ENCODE data around the gene RAB3IP. TPM values are rescaled to one million over a fixed set of nuclear protein-coding genes. Genes with fewer than 3 reads are reported as not detected.

The RAB3IP gene, protein sequence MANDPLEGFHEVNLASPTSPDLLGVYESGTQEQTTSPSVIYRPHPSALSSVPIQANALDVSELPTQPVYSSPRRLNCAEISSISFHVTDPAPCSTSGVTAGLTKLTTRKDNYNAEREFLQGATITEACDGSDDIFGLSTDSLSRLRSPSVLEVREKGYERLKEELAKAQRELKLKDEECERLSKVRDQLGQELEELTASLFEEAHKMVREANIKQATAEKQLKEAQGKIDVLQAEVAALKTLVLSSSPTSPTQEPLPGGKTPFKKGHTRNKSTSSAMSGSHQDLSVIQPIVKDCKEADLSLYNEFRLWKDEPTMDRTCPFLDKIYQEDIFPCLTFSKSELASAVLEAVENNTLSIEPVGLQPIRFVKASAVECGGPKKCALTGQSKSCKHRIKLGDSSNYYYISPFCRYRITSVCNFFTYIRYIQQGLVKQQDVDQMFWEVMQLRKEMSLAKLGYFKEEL
- total RNA-seq (2014; rRNA removed; shearing (Covaris generic)) = 9.0 and 9.1 TPM in 2 replicates

DNA sequence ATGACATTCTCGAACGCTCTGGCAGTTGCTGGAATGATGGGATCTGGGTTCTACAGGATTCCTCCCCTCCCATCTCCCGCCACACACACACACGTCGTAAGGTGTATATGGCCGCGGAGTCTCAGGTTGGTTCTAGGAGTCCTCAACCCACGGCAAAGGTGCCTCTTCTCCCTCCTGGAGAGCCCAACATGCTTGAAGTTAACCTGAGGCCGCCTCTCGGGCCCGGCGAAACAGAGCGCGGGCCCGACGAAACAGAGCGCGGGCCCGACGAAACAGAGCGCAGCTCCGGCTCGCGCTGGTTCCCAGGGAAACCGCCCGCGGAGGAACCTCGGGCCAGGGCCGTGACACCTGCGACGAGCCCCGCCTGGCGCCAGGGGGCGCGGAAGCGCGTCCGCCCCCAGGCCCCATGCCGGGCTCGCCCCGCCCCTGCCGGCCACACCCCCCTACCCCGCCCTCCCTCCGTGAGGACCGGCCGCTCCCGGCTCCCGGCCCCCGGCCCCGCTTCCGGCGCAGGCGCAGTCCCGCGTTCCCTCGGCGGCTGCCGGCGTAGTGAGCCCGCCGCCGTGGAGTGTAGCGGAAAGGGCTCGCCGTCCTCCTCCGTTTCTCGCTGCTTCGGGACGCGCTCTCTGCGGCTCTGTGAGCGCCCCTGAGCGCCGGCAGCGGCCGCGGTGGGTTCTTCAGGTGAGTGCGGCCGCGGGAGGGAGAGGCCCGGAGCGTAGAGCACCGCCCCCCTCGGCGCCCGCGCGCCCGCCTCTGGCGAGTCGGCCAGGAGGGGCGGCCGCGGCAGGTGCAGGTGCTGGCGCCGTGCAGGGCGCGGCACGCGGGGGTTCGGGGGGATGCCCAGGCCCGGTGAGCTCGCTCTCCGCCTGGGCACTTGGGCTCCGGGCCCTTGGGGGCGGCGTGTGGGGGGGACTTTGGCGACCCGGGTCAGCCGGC, at the start of gene RAB3IP:
Gene RAB3IP (plus strand): TSS at position 510 of the 936 bp plus-strand sequence. CDS start 16,549 bp downstream, outside the sequence.
- DNase-seq (ENCODE audit: low spot score) = peak; percentile 61

DNA sequence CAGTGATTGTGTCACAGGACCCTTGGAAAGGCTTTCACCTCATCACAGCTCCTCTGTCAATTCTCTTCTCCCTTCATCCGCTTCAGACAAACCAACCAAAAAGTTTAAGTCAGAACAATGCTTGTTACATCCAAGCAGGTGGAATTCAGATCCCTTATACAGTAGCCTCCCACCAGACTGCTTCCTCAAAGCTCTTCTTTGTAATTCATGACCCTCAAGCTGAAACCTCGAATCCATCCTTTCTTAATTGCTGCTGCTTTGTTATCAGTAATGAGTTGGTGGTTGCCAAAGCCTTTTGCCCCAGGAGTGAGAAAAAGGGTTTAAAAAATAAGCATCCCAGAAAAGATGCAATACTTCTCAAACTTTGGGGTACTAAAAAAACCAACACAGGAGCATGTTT, 49.0 kb upstream of the RAB3IP start:
- no peak for DNase-seq (ENCODE audit: low spot score)

DNA sequence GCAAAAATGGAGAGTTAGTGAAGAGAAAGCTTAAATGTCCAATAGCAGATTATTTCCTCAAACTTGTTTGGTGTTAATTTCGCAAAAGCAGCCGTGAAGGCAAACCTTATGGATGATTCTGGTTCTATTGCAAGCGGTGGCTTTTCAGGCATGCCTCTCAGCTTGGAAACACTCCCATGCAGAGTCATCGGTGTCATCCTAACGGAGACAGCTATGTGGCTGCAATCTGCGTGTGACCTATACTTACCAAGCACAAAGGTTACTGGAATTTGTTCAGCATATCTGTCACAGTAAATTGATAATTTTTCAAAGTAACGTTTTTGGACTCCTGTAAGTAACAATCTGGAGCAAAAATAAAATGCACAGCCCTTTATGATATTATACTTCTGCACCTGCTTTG, 44.5 kb upstream of the RAB3IP start:
- DNase-seq (ENCODE audit: low spot score) = no peak

DNA sequence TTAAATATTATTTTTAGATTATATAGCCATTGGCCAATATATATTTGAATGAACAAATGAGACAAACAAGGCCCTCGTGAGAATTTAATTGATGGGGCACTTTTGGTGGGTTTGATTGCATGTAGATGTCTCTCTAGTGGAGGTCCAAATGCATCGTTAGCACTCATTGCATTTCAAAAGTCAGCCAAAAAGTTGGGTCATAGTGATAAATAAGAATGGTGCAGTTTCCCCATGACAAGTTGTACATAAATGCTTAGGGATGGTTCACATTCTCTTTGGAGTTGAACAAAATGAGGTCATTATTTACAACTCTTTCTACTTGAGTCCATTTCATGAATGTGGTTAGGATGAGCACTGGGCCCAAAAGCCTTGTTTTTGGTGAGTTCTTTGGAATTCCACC, 40.6 kb upstream of the RAB3IP start:
- no peak for DNase-seq (ENCODE audit: low spot score)

DNA sequence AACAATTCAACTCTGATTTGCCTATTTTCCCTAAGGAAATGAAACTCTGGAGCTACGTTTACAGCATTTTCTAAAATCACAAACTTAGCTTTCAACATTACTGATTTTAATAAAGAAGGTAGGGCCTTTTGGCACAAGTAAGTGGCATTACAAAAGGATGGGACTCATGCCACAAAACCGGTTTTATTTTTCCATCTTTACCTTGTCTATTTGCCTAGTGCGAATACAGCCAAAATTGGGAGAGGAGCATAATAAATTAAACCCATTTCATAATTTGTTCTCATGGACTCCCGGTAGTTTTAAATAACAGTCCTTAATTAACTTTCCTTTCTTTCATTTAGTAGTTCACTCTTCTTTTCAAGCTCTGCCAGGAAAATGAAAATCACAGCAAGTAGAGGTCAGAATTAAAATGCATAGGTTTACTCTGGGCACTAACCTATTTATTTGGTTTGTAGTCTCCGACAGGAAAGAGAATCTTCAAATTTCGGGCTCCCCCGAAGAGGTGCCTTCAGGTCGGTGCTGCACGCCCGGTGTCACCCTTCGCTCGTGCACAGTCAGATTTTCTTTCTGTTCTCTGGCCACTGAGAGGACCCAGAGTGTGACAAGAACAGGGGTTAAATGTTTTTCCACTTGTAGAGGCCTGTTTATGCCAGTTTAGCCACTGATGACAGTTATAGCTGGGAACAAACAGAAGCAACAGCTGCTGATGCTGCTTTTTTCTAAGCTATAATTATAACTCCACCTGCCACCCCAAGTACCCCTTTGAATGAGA, 39.7 kb upstream of the RAB3IP start, which contains the start of gene BEST3:
Gene BEST3 (minus strand): TSS at position 535 of the 772 bp plus-strand sequence. CDS start 1,505 bp downstream, outside the sequence.
- no peak for DNase-seq (ENCODE audit: low spot score)

DNA sequence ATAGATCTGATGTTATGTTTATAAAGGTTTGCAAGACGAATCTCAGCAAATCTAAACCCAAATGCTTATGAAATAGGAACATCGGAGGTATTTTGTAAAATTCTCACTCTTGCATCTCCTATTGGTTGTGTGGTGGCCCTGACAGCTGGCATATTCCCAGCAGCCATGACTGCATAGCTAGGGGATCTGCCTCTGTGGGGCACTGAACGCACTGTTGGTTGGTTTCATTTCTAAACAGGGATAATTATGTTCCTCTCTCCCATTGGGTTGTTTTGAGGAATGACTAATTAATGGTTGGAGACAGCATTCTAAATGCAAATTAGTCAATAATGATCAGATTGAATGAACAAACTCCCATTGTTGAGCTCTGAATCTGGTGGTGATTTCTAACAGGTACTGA, 36.8 kb upstream of the RAB3IP start:
- DNase-seq (ENCODE audit: low spot score) = no peak

DNA sequence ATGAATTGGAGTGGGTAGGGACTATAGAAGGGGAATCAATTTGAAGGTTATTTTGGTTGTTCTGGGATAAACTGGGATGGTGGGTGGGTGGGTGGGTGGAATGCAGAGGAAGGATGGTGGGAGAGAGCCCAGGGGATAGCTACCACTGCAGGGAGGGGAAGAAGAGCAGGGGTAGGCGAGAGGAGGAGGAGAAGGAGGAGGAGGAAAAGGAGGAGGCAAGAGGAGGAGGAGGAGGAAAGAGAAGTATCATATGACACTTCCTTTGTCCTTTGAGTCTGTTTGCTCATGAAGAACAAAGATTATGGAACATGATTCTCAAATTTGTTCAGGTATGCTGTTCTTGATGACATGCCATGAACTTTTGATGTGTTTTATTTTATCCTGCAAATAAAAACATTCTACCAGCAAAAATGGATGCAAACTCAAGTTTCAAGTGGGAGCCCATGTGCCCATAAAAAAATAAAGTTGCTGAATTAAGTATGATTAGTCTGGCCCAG, 35.5 kb upstream of the RAB3IP start:
- no peak for DNase-seq (ENCODE audit: low spot score)

DNA sequence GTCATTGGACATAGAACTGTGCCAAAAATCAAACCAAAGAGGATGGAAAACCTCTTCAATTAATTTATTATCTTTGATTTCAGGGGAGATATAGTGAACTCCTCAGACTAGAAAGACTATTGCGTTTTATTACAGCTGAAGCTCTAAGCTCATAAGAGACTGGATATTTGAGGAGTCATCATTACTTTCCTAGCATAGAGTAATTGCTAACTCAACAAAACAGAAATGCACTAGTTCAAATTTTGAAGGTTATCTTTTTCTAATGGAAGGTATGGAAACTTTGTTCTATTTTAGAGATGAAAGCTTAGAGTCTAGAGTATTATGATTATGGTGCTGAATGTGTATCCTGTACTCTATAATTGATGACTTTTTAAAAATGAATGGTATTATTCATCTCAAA, 34.3 kb upstream of the RAB3IP start:
- no peak for DNase-seq (ENCODE audit: low spot score)

DNA sequence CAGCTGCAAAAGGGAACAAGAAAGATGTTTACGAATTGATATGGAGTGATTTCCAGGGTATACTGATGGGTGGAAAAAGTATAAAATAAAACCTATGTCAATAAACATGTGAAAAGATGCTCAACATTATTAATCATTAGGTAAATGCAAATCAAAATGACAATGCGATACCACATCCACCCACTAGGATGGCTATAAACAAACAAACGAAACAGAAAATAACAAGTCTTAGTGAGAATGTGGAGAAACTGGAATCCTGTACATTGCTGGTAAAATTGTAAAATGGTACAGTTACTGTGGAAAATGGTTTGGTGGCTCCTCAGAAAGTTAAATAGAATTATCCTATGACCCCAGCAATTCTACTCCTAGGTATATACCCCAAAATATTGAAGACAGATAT, 30.0 kb upstream of the RAB3IP start:
- no peak for DNase-seq (ENCODE audit: low spot score)

DNA sequence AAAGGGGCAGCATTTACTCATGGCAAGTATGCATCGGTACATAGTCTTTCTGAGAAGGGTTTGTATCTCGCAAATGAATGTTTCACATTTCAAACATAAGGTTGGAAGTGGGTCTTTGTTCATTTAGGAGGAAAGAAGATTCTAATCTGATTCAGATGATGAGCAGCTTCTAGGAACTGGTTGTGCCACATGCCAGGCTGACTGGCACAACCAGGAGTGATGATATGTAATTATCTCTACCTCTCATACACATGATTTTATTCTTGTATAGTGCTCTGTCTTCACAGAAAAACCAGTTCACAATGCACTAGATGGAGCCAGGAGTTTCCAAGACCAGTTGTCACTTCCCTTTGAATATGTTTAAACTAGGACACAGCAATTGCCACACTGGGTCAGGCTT, 25.8 kb upstream of the RAB3IP start:
- no peak for DNase-seq (ENCODE audit: low spot score)

DNA sequence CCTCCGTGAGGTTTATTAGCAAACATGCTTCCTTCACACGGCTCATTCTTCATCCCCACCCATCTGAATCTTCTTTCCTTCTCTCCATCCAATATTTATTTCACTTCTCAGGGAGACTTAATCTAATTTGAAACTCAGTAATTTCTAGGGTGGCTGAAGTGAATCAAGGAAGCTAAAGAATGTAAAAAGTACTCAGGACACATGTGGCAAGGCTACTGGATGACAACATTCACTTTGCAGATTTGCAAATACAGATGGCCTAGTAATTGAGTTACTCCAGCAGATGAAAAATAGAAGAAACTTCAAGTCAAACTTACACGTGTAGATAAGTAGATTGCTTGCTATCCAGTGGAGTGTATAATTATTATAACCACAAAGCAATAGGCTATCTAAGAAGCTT, 24.1 kb upstream of the RAB3IP start:
- no peak for DNase-seq (ENCODE audit: low spot score)

DNA sequence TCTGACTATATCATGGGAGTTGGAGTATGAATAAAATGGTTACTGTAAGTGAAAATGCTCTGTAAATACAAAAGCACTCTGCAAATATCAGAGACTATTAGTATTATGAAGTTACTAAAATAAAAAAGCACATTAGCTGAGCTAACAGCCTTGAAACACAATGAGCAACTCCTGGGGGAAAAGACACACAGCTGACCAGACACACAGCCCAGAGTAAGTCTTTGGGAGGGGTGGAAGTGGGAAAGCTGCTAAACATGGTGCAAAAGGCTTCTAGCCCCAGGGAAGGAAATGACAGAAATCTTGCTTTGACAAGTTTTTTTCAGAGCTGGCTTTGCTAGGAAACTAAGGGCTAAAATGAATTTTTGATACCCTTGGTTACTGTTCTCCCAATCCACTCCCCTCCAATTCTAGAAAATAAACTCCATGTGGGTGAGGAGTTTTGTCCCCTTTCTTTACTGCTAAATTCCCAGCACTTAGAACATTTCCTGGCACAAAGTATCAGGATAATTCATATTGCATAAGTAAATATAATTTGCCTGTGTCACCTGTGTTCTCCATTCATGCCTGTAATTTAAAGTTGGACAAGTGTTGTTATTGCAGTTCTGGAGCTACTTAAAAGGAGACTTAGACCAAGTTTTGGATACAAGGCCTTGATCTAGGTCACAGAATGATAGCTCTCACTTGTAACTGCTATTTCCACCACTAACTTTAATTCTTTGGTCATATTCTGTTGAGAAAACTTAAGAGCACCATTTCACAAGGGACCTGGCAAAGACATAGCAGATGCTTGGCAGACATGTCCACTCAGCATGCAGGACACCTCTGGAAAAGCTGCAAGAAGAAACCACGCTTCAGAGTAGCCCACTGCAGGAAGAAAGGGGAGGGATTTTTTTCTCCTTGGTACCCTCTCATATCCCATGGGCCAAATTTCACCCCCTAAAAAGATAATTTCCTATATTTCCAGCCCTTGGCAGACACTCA, 19.0 kb upstream of the RAB3IP start:
- DNase-seq (ENCODE audit: low spot score) = no peak

DNA sequence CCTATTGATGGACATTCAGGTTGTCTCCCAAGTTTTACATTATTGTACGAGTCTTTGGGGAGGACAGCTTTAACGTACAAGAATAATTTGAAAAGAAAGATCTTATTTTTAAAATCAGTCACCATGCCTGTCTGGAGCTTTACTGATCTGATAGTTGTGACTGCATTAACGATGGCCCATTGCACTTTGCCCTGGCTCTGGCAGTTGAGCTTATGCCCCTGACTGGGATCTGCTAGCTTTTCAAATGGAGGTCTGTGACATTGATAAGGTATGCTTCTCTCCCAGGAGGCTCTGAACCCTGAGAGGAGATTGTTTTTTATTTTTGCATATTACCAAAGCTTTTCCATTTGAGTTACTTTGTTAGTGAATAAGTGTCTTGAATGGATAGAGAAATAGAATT, 17.9 kb upstream of the RAB3IP start:
- no peak for DNase-seq (ENCODE audit: low spot score)

DNA sequence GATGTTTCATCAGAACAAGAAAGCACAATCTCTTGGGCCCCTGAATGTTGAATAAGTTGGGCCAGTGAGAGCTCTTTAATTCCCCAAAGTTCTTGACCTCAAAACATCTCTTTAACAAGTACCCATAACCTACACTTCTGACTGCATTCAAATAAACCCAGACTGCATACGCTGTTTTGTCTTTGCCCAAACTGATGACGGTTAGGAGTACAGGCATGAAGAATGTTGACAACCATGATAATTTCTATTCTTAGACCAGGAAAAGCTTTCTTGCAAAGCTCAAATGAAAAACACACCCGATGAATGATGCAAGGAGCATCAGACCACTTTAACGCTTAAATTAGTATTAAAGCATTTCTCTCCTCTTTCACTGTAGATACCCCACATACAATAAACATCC, 11.7 kb upstream of the RAB3IP start:
- DNase-seq (ENCODE audit: low spot score) = no peak

DNA sequence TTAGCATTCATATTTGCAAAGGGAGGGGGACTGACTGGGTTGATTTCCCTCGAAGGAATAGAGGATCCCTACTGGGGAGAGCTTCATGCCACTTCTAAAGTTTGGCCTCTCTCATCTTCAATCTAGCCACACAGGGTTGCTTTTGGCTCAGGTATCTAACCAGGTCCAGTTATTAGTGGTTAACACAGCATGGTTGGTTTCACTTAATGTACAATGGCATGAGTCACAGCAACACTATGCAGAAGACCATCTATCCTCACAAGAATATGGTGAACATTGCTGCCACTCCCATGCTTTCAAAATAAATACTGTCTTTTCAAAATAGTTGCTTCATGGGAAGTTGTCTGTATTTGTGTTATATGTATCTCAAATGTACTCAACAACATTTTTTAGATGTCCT, 6.6 kb upstream of the RAB3IP start:
- DNase-seq (ENCODE audit: low spot score) = peak; percentile 15

DNA sequence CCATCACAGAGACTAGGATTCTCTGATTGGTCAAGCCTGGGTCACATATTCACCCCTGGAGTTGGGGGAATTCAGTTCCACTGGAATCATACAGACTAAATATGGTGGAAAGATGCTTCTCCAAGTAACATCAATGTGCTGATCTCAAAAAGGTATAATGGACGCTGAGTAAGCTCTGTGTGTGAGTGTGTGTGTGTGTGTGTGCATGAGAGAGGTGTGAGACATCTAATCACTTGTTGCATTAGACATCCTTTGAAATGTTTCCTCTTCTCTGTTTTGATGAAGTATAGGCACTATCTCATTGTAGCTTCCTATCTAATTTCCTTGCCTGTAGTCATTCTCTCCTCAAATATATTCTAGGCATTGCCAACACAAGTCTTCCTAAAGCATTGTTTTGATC, 5.0 kb upstream of the RAB3IP start:
- no peak for DNase-seq (ENCODE audit: low spot score)

DNA sequence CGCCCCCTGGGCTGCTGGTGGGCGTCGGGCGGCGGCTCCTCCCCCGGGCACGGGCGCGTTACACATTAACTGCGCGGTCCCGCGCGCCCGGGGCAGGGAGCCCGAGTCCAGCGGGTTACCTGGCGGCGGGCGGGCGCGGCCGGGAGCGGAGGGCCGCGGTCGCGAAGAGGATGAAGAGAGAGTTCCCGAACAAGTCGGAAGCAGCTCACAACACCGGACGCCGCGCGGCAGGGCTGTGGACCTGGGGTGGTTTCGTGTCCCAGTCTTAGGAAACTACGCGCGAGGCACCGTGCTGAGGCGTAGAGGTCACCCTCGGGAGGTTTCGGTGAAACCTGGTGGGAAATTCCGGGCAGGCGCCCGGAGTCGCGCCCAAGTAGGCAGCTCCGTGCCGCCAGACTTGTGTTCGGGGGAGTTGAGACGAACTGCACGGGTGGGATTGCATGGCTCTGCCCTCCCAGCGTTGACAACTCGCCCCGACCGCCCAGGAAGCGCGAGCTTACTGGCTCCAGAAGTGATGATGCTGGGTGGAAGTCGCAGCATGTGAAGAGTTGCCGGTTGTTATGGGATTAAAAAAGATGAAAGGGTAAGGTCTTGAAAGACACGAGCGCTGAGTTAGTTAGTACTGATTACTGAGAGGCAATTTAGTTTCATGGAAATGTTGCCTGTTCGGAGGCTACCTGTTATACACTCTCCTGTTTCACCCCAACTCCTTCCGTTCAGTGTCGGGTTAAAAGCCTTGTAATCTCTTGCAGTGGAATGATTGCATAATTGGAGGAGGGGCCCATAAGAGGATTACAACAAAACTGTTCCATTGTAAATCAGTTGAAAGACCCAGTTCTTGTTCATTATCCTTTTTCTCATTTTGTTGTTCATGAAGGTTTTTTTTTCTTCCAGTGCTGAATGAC, 879 bp downstream of the RAB3IP start:
- DNase-seq (ENCODE audit: low spot score) = peak; percentile 7

DNA sequence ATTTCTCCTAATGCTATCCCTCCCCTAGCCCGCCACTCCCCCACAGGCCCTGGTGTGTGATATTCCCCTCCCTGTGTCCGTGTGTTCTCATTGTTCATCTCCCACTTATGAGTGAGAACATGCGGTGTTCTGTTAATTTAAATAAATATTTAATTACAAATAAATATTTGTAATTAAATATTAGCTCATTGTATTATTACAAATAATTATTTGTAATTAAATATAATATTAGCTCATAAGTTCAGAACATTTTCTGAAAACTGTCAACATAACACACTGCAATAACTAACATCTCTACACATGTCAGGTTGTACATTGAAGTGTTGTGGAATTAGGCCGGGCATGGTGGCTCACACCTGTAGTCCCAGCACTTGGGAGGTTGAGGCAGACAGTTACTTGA, 5.4 kb downstream of the RAB3IP start:
- no peak for DNase-seq (ENCODE audit: low spot score)

DNA sequence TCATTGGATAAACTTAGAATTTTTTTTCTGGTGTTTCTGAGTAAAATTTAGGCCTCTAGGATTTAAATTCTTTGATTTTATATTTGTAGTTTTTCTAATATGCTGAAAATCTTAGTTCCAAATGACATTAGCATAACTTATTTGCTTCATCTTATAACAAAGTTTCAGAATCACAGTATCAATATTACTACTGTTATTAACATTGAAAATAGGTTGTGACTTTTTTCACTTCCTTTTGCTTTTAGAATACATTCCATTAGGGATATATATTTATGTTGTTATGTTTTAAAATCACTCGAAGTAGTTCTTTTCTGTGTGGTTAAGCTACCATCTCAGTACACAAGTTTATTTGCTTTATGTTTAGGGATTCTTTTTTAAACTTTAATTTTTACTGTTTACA, 12.8 kb downstream of the RAB3IP start:
- no peak for DNase-seq (ENCODE audit: low spot score)
